Peyer's patch (tissue), 4 donors: ENCODE results near the gene TEDC1.

ENCODE experiments used
- POLR2A ChIP-seq, 2 donors: fragments of 450-650 bp; IDR thresholded peaks; one replicate each; pipeline ENCODE4 v1.5.1; 2017; ENCODE audit warnings: antibody characterized with exemption in 2 of 2, mild to moderate bottlenecking in 2 of 2, moderate library complexity in 2 of 2
- TF ChIP-seq, protein P1 (sequence below), 6 experiments: fragments of 450-650 bp in 4 of 6; fragments of 200-600 bp in 2 of 6; sonication (generic) in 1 of 6; IDR thresholded peaks; one replicate each; pipeline ENCODE4 v1.5.1; 2017 to 2019; ENCODE audit warnings: antibody characterized with exemption in 6 of 6, mild to moderate bottlenecking in 3 of 6, moderate library complexity in 1 of 6

- TF ChIP-seq, protein P1, sequence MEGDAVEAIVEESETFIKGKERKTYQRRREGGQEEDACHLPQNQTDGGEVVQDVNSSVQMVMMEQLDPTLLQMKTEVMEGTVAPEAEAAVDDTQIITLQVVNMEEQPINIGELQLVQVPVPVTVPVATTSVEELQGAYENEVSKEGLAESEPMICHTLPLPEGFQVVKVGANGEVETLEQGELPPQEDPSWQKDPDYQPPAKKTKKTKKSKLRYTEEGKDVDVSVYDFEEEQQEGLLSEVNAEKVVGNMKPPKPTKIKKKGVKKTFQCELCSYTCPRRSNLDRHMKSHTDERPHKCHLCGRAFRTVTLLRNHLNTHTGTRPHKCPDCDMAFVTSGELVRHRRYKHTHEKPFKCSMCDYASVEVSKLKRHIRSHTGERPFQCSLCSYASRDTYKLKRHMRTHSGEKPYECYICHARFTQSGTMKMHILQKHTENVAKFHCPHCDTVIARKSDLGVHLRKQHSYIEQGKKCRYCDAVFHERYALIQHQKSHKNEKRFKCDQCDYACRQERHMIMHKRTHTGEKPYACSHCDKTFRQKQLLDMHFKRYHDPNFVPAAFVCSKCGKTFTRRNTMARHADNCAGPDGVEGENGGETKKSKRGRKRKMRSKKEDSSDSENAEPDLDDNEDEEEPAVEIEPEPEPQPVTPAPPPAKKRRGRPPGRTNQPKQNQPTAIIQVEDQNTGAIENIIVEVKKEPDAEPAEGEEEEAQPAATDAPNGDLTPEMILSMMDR (IDR thresholded peaks at IDR 0.05): no peak
- no peak for TF ChIP-seq POLR2A (IDR thresholded peaks at IDR 0.05)
Measured at GRCh38 chr14:105474483-105475268, 16.4 kb upstream of the TEDC1 start, which contains the start of gene CRIP2.
